ENCODE measurements around the gene REG1B.

GRCh38 chr2:79105259-79105658, 17.5 kb upstream of the REG1B start:
- TF ChIP-seq POLR2AphosphoS5 (IDR thresholded peaks at IDR 0.05) (no peak), EP300 (IDR thresholded peaks at IDR 0.05) (no peak)
